ENCODE results near the gene DUXB. TPM values are rescaled to one million over a fixed set of nuclear protein-coding genes. Genes with fewer than 3 reads are reported as not detected.
A peak's percentile ranks its signal among the peaks of the same experiment; 100 is the strongest.

DUXB gene
- total and polyA plus RNA-seq, 10 donors = not detected

- TF ChIP-seq POLR2A (IDR thresholded peaks at IDR 0.05) (no peak), POLR2AphosphoS5 (IDR thresholded peaks at IDR 0.05) (no peak), CTCF (IDR thresholded peaks at IDR 0.05 in 8 of 11, conservative IDR thresholded peaks at IDR 0.05 in 3 of 11) (no peak)
- intact Hi-C loops (cut with DNase I; ENCODE audit: low total_unique reads) = no loop called here
- Histone ChIP-seq H3K27ac (no peak overlapping the region), H3K4me1 (no peaks in the 10 kb centered on the region), H3K27me3 (replicated peaks in 1 of 7) (no peaks in the 10 kb centered on the region), H3K4me3 (no peak overlapping the region), H3K36me3 (no peaks in the 10 kb centered on the region), H3K9me3 (peaks cover 0 to 40% (median 30%) of the 10 kb centered on the region in 8 donors)
- DNase-seq = no peak
- WGBS, 5 donors = 61 to 67% (median 64%) methylated on average over 1 of the region's 1 CpG
These were observed 44.0 kb upstream of the DUXB start for GRCh38 chr16:75745242-75745641.

DNA sequence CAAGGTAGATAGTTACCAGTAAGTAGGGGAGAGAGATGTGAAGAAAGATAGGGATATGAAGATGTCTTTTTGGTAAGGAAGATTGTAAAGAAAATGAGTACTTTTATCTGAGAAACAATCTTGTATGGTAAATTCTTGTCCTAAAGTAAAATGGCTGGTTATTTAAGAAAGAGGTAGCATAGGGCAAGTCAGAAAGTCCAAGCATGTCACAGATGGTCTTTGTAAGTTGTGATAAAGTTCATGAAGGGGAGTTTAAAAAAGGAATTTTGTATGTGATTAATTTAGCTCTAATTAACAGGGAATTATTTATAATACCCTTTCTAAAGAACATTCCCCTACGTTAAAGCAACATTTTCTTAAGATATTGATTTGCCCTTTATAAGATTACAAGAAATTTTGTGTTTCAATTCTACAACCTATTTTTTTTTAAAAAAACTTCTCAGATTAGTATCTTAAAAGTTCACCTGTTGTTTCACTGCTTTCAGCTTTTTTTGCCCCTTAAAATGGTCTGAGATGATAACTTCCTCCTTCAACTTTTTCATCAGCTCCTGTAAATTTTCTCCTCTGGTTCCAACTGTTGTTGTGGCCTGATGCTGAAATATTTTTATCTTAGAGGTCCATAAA lies 41.3 kb upstream of the DUXB start:
- no peak for DNase-seq
- Histone ChIP-seq H3K4me3 (no peak overlapping the region), H3K27ac (no peak overlapping the region), H3K36me3 (no peaks in the 10 kb centered on the region), H3K27me3 (replicated peaks in 1 of 7) (no peaks in the 10 kb centered on the region), H3K4me1 (no peaks in the 10 kb centered on the region), H3K9me3 (peaks cover 0 to 43% (median 31%) of the 10 kb centered on the region in 8 donors)
- TF ChIP-seq POLR2AphosphoS5 (IDR thresholded peaks at IDR 0.05) (no peak), CTCF (IDR thresholded peaks at IDR 0.05 in 8 of 11, conservative IDR thresholded peaks at IDR 0.05 in 3 of 11) (no peak), POLR2A (IDR thresholded peaks at IDR 0.05) (no peak)
- intact Hi-C loops (cut with DNase I; ENCODE audit: low total_unique reads) = no loop called here
- 34 to 49% (median 44%) methylated on average over 1 of the region's 1 CpG for WGBS, 5 donors

- no peak for DNase-seq
- Histone ChIP-seq H3K36me3 (no peaks in the 10 kb centered on the region), H3K4me3 (no peak overlapping the region), H3K4me1 (no peaks in the 10 kb centered on the region), H3K27ac (peak overlapping the region in 2 of 8 donors; percentile 1 to 16), H3K9me3 (peaks cover 0 to 4% (median 0%) of the 10 kb centered on the region in 8 donors), H3K27me3 (replicated peaks in 1 of 7) (no peaks in the 10 kb centered on the region)
- no peak for TF ChIP-seq POLR2A (IDR thresholded peaks at IDR 0.05)
- no peak for TF ChIP-seq CTCF (IDR thresholded peaks at IDR 0.05 in 8 of 11, conservative IDR thresholded peaks at IDR 0.05 in 3 of 11)
- TF ChIP-seq POLR2AphosphoS5 (IDR thresholded peaks at IDR 0.05) = no peak
- 60 to 71% (median 64%) methylated on average over 6 of the region's 6 CpGs for WGBS, 5 donors
- intact Hi-C loops (cut with DNase I; ENCODE audit: low total_unique reads) = no loop called here
These were observed 32.3 kb upstream of the DUXB start for GRCh38 chr16:75733305-75734211.

GRCh38 chr16:75732871-75733270 lies 31.6 kb upstream of the DUXB start:
- TF ChIP-seq CTCF (IDR thresholded peaks at IDR 0.05 in 8 of 11, conservative IDR thresholded peaks at IDR 0.05 in 3 of 11) = no peak
- TF ChIP-seq POLR2A (IDR thresholded peaks at IDR 0.05) = no peak
- no peak for TF ChIP-seq POLR2AphosphoS5 (IDR thresholded peaks at IDR 0.05)
- no peak for DNase-seq
- Histone ChIP-seq H3K9me3 (peaks cover 0 to 4% (median 0%) of the 10 kb centered on the region in 8 donors), H3K27me3 (replicated peaks in 1 of 7) (no peaks in the 10 kb centered on the region), H3K36me3 (no peaks in the 10 kb centered on the region), H3K4me3 (no peak overlapping the region), H3K4me1 (no peaks in the 10 kb centered on the region), H3K27ac (peak overlapping the region in 1 of 8 donors; percentile 1)
- intact Hi-C loops (cut with DNase I; ENCODE audit: low total_unique reads) = no loop called here
- 30 to 44% (median 36%) methylated on average over 2 of the region's 2 CpGs for WGBS, 5 donors

All from spleen (tissue), 11 donors.